H9 (cell line): ENCODE results near the gene PIEZO2. TPM values are rescaled to one million over a fixed set of nuclear protein-coding genes. Genes with fewer than 3 reads are reported as not detected.

Experiments used
- DNase-seq: peaks from one replicate; pipeline ENCODE4 v3.0.0-alpha.2; 2017
- H2AFZ ChIP-seq: one replicate; pipeline ENCODE4 v1.6.1; 2013; ENCODE audit warnings: mild to moderate bottlenecking, low read length, control low read depth, moderate library complexity
- H2AK5ac ChIP-seq: 2 replicates; pipeline ENCODE4 v1.6.1; 2013; ENCODE audit warnings: low read length, control low read depth, mixed read lengths; ENCODE audit not compliant: insufficient read length
- H2BK120ac ChIP-seq: one replicate; pipeline ENCODE4 v1.6.1; 2013; ENCODE audit warnings: low read depth, mild to moderate bottlenecking, low read length, control low read depth, inconsistent platforms; ENCODE audit not compliant: poor library complexity, severe bottlenecking
- H2BK12ac ChIP-seq: 2 replicates; pipeline ENCODE4 v1.6.1; 2013; ENCODE audit warnings: low read length, control low read depth, mixed read lengths, low read depth; ENCODE audit not compliant: insufficient read length
- H2BK15ac ChIP-seq: 2 replicates; pipeline ENCODE4 v1.6.1; 2013; ENCODE audit warnings: low read depth, low read length, control low read depth
- H2BK20ac ChIP-seq: one replicate; pipeline ENCODE4 v1.6.1; 2013; ENCODE audit warnings: low read depth, mild to moderate bottlenecking, low read length, control low read depth, inconsistent platforms; ENCODE audit not compliant: poor library complexity, severe bottlenecking
- H2BK5ac ChIP-seq: 2 replicates; pipeline ENCODE4 v1.6.1; 2013; ENCODE audit warnings: low read length, control low read depth, mixed read lengths; ENCODE audit not compliant: insufficient read length
- H3K14ac ChIP-seq: 2 replicates; pipeline ENCODE4 v1.6.1; 2013; ENCODE audit warnings: low read length, control low read depth; ENCODE audit not compliant: insufficient read depth
- H3K18ac ChIP-seq: 2 replicates; pipeline ENCODE4 v1.6.1; 2013; ENCODE audit warnings: low read depth, mild to moderate bottlenecking, mixed read lengths, low read length, control low read depth; ENCODE audit not compliant: insufficient read length
- H3K23ac ChIP-seq: 2 replicates; pipeline ENCODE4 v1.6.1; 2013; ENCODE audit warnings: low read length, control low read depth, mixed read lengths, low read depth; ENCODE audit not compliant: insufficient read length
- H3K23me2 ChIP-seq: 2 replicates; pipeline ENCODE4 v1.6.1; 2013; ENCODE audit warnings: low read depth, mild to moderate bottlenecking, mixed read lengths, low read length, control low read depth; ENCODE audit not compliant: insufficient read length, poor library complexity, severe bottlenecking
- H3K27ac ChIP-seq: 2 replicates; pipeline ENCODE4 v1.5.1; 2013; ENCODE audit warnings: low read length, control low read depth, mixed read lengths, low read depth; ENCODE audit not compliant: insufficient read length
- H3K27me3 ChIP-seq: 2 replicates; pipeline ENCODE4 v1.6.1; 2013; ENCODE audit warnings: low read length, control low read depth, inconsistent platforms; ENCODE audit not compliant: insufficient read depth
- H3K4ac ChIP-seq: 2 replicates; pipeline ENCODE4 v1.6.1; 2013; ENCODE audit warnings: low read depth, mild to moderate bottlenecking, control low read depth, inconsistent platforms, low read length, moderate library complexity
- H3K4me1 ChIP-seq: 2 replicates; pipeline ENCODE4 v1.6.1; 2013; ENCODE audit warnings: low read length, control low read depth, inconsistent platforms; ENCODE audit not compliant: insufficient read depth
- H3K4me2 ChIP-seq: 2 replicates; pipeline ENCODE4 v1.6.1; 2013; ENCODE audit warnings: low read length, control low read depth, mixed read lengths; ENCODE audit not compliant: insufficient read length, insufficient read depth
- H3K56ac ChIP-seq: 2 replicates; pipeline ENCODE4 v1.6.1; 2013; ENCODE audit warnings: low read depth, mild to moderate bottlenecking, mixed read lengths, low read length, control low read depth; ENCODE audit not compliant: insufficient read length
- H3K79me1 ChIP-seq: 2 replicates; pipeline ENCODE4 v1.6.1; 2013; ENCODE audit warnings: low read depth, mild to moderate bottlenecking, moderate library complexity, low read length, control low read depth, inconsistent platforms; ENCODE audit not compliant: insufficient read depth, poor library complexity, severe bottlenecking
- H3K79me2 ChIP-seq: 2 replicates; pipeline ENCODE4 v1.6.1; 2013; ENCODE audit warnings: low read length, control low read depth, inconsistent platforms; ENCODE audit not compliant: insufficient read depth
- H3K9ac ChIP-seq: 2 replicates; pipeline ENCODE4 v1.6.1; 2013; ENCODE audit warnings: low read length, control low read depth, mixed read lengths; ENCODE audit not compliant: insufficient read length; ENCODE audit errors: extremely low read depth
- H3K9me3 ChIP-seq: one replicate; pipeline ENCODE4 v1.6.1; 2013; ENCODE audit warnings: low read depth, low read length, inconsistent platforms; ENCODE audit not compliant: control insufficient read depth
- H3T11ph ChIP-seq: one replicate; pipeline ENCODE4 v1.6.1; 2013; ENCODE audit warnings: mild to moderate bottlenecking, low read length, control low read depth, inconsistent platforms
- H4K20me1 ChIP-seq: one replicate; pipeline ENCODE4 v1.6.1; 2013; ENCODE audit not compliant: control insufficient read depth, insufficient read length, insufficient read depth
- H4K5ac ChIP-seq: 2 replicates; pipeline ENCODE4 v1.6.1; 2013; ENCODE audit warnings: low read depth, mild to moderate bottlenecking, mixed read lengths, low read length, control low read depth; ENCODE audit not compliant: insufficient read length
- H4K8ac ChIP-seq: replicated peaks from 2 replicates; pipeline ENCODE4 v1.6.1; 2013; ENCODE audit warnings: low read length, control low read depth, mixed read lengths, low read depth; ENCODE audit not compliant: insufficient read length
- H4K91ac ChIP-seq: 2 replicates; pipeline ENCODE4 v1.6.1; 2013; ENCODE audit warnings: low read depth, mild to moderate bottlenecking, moderate library complexity, mixed read lengths, low read length, control low read depth; ENCODE audit not compliant: insufficient read length
- H3K27ac Mint-ChIP-seq, 3 experiments: 2 replicates in 2 of 3; 3 replicates in 1 of 3; pipeline ENCODE4 v1.8.0; 2020 to 2021; ENCODE audit warnings: mixed read lengths in 3 of 3, mild to moderate bottlenecking in 1 of 3, moderate library complexity in 1 of 3
- H3K27me3 Mint-ChIP-seq: 2 replicates; pipeline ENCODE4 v1.8.0; 2021; ENCODE audit warnings: low read depth, mild to moderate bottlenecking, moderate library complexity, mixed read lengths
- H3K36me3 Mint-ChIP-seq, 3 experiments: 2 replicates in 2 of 3; 3 replicates in 1 of 3; pipeline ENCODE4 v1.8.0; 2020 to 2021; ENCODE audit warnings: low read depth in 3 of 3, mixed read lengths in 3 of 3; ENCODE audit not compliant: insufficient read depth in 1 of 3
- H3K4me1 Mint-ChIP-seq, 2 experiments: 2 replicates each; pipeline ENCODE4 v1.8.0; 2020; ENCODE audit warnings: mixed read lengths in 2 of 2
- H3K4me3 Mint-ChIP-seq, 2 experiments: 2 replicates in 1 of 2; 3 replicates in 1 of 2; pipeline ENCODE4 v1.8.0; 2020 to 2021; ENCODE audit warnings: mild to moderate bottlenecking in 2 of 2, mixed read lengths in 2 of 2, moderate library complexity in 1 of 2
- H3K9me3 Mint-ChIP-seq, 2 experiments: 2 replicates in 1 of 2; 3 replicates in 1 of 2; pipeline ENCODE4 v1.8.0; 2020; ENCODE audit warnings: mild to moderate bottlenecking in 2 of 2, mixed read lengths in 2 of 2, moderate library complexity in 1 of 2
- WGBS: extraction: QIAGEN DNeasy Blood & Tissue Kit; methylation state at CpG from one replicate; pipeline ENCODE4 v1.1.7; 2013; ENCODE audit warnings: missing lambda C conversion rate, low lambda C conversion rate, mixed read lengths; ENCODE audit not compliant: insufficient read length; ENCODE audit errors: extremely low coverage; 5-methylcytosine and 5-hydroxymethylcytosine counted together
- total RNA-seq: library from RNA; stranded (reverse); gene quantifications from 2 replicates; pipeline ENCODE4 v1.2.1, GENCODE V29; 2021
- TF ChIP-seq, protein P1 (sequence below): fragments of 200-600 bp; sonication (generic); conservative IDR thresholded peaks from 3 replicates; pipeline ENCODE4 v1.8.0; 2021; ENCODE audit warnings: antibody characterized with exemption, mild to moderate bottlenecking

The PIEZO2 gene
- total RNA-seq, 1 experiment from 2014 or later, result 3.9 TPM

DNA sequence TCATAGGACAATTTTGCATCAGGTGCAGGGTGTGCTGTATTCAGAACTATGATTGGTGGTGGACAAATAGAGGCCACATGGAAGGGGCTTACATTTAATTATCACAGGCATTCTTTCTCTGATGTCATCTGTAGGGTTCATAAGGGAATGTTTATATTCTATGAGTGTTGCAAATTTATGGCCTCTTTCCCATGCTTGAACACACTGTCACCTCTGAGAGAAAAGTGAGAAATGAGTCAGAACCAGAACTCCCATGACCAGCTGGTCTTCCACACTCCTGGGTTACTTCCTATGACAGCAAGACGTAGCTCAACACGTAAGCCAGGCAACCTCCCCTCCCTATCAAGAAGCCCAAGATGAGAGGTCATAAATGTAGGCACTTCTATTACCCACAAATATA is 310.8 kb downstream of the PIEZO2 start:
- Mint-ChIP-seq H3K4me1 (peaks cover 5% of the 10 kb centered on the region in 2 experiments; a peak in 2 of 4 replicates), H3K36me3 (peaks cover 0 to 3% (median under 1%) of the 10 kb centered on the region in 3 experiments; a peak in 2 of 7 replicates), H3K9me3 (no peaks in the 10 kb centered on the region), H3K27me3 (no peaks in the 10 kb centered on the region), H3K27ac (peak overlapping the region in 1 of 3 experiments; percentile 64; a peak in 1 of 7 replicates), H3K4me3 (no peak overlapping the region)
- Histone ChIP-seq H3K27me3 (no peaks in the 10 kb centered on the region), H3K9ac (no peak overlapping the region), H3K23me2 (no peaks in the 10 kb centered on the region), H2AFZ (no peak overlapping the region), H3K9me3 (no peaks in the 10 kb centered on the region), H3K14ac (no peak overlapping the region), H3K23ac (no peak overlapping the region), H2BK15ac (no peak overlapping the region), H2BK20ac (no peak overlapping the region), H3K4ac (no peak overlapping the region), H4K5ac (no peak overlapping the region), H3T11ph (no peak overlapping the region), H2BK5ac (no peak overlapping the region), H3K56ac (no peak overlapping the region), H2BK12ac (no peak overlapping the region), H3K18ac (no peak overlapping the region), H4K8ac (no peak overlapping the region), H2AK5ac (no peak overlapping the region), H4K91ac (no peak overlapping the region), H3K27ac (no peak overlapping the region), H3K79me1 (no peaks in the 10 kb centered on the region), H3K79me2 (no peaks in the 10 kb centered on the region), H2BK120ac (no peak overlapping the region), H3K4me1 (no peaks in the 10 kb centered on the region), H4K20me1 (no peaks in the 10 kb centered on the region), H3K4me2 (no peak overlapping the region)
- WGBS, result no CpG with 5 or more reads among the region's 2 CpGs
- TF ChIP-seq, protein P1, sequence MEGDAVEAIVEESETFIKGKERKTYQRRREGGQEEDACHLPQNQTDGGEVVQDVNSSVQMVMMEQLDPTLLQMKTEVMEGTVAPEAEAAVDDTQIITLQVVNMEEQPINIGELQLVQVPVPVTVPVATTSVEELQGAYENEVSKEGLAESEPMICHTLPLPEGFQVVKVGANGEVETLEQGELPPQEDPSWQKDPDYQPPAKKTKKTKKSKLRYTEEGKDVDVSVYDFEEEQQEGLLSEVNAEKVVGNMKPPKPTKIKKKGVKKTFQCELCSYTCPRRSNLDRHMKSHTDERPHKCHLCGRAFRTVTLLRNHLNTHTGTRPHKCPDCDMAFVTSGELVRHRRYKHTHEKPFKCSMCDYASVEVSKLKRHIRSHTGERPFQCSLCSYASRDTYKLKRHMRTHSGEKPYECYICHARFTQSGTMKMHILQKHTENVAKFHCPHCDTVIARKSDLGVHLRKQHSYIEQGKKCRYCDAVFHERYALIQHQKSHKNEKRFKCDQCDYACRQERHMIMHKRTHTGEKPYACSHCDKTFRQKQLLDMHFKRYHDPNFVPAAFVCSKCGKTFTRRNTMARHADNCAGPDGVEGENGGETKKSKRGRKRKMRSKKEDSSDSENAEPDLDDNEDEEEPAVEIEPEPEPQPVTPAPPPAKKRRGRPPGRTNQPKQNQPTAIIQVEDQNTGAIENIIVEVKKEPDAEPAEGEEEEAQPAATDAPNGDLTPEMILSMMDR, result no peak
- no peak for DNase-seq
